Gastroesophageal sphincter (tissue), 3 donors: Measurements from ENCODE around the gene GPHN.

Source experiments
- POLR2A ChIP-seq, 2 donors: fragments of 450-650 bp; IDR thresholded peaks; one replicate each; pipeline ENCODE4 v1.6.1; 2017; ENCODE audit warnings: antibody characterized with exemption in 2 of 2, mild to moderate bottlenecking in 2 of 2, moderate library complexity in 1 of 2
- POLR2AphosphoS5 ChIP-seq: sonication (generic); formaldehyde crosslinking; IDR thresholded peaks from one replicate; pipeline ENCODE4 v1.6.1; 2017; ENCODE audit warnings: antibody characterized with exemption
- TF ChIP-seq, protein P1 (sequence below), 4 experiments: fragments of 200-600 bp in 2 of 4; fragments of 450-650 bp in 2 of 4; sonication (generic) in 1 of 4; IDR thresholded peaks; one replicate each; pipeline ENCODE4 v1.5.1; 2017 to 2019; ENCODE audit warnings: antibody characterized with exemption in 4 of 4, mild to moderate bottlenecking in 2 of 4, moderate library complexity in 2 of 4

DNA sequence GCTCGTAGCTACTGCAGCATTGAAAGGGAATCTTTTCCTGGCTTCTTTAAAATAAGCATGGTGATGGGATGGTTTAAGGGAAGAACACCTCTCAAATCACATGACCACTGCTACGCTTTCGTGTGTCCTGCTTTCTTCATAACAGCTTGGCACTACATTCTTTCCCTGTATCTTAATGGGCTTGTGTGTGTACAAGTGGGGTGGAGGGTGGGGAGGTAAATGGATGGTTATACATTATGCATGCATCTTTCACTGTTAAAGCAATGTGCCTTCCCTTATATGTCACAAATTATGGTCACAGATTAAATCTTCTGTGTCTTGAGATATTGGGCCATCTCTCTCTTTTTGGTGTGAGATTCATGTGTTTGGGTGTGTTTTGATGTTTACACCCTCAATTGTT, 511.8 kb downstream of the GPHN start:
- no peak for TF ChIP-seq POLR2AphosphoS5
- TF ChIP-seq, protein P1, sequence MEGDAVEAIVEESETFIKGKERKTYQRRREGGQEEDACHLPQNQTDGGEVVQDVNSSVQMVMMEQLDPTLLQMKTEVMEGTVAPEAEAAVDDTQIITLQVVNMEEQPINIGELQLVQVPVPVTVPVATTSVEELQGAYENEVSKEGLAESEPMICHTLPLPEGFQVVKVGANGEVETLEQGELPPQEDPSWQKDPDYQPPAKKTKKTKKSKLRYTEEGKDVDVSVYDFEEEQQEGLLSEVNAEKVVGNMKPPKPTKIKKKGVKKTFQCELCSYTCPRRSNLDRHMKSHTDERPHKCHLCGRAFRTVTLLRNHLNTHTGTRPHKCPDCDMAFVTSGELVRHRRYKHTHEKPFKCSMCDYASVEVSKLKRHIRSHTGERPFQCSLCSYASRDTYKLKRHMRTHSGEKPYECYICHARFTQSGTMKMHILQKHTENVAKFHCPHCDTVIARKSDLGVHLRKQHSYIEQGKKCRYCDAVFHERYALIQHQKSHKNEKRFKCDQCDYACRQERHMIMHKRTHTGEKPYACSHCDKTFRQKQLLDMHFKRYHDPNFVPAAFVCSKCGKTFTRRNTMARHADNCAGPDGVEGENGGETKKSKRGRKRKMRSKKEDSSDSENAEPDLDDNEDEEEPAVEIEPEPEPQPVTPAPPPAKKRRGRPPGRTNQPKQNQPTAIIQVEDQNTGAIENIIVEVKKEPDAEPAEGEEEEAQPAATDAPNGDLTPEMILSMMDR (IDR thresholded peaks at IDR 0.05) = no peak
- TF ChIP-seq POLR2A (IDR thresholded peaks at IDR 0.05) = no peak
